ENCODE measurements around the gene MED8.

Gene MED8

GRCh38 chr1:43354471-43354870 is 35.1 kb downstream of the MED8 start:
- no peak overlapping the region for H3K27ac ChIP-seq
- no peak for TF ChIP-seq CTCF (conservative IDR thresholded peaks at IDR 0.05)

GRCh38 chr1:43352881-43353280 is 36.7 kb downstream of the MED8 start:
- H3K27ac ChIP-seq = no peak overlapping the region
- no peak for TF ChIP-seq CTCF (conservative IDR thresholded peaks at IDR 0.05)

- H3K27ac ChIP-seq = peak overlapping the region; percentile 24; the same call in 1 of the 2 replicates
These were observed 37.3 kb downstream of the MED8 start for GRCh38 chr1:43352351-43352705.

GRCh38 chr1:43351421-43352350 is 37.9 kb downstream of the MED8 start:
- peak overlapping the region; percentile 24; the same call in 1 of the 2 replicates for H3K27ac ChIP-seq
- no peak for TF ChIP-seq CTCF (conservative IDR thresholded peaks at IDR 0.05)

More at GRCh38 chr1:43352351-43352705, 37.3 kb downstream of the MED8 start:
- TF ChIP-seq CTCF (conservative IDR thresholded peaks at IDR 0.05) = no peak

- TF ChIP-seq CTCF (conservative IDR thresholded peaks at IDR 0.05) = no peak
- peak overlapping the region; percentile 93 for H3K27ac ChIP-seq
These were observed 38.6 kb downstream of the MED8 start for GRCh38 chr1:43350976-43351375.

GRCh38 chr1:43349594-43350306 is 39.9 kb downstream of the MED8 start:
- no peak for TF ChIP-seq CTCF (conservative IDR thresholded peaks at IDR 0.05)
- H3K27ac ChIP-seq = peak overlapping the region; percentile 93

- H3K27ac ChIP-seq = peak overlapping the region; percentile 93
- TF ChIP-seq CTCF (conservative IDR thresholded peaks at IDR 0.05) = no peak; the same call in 1 of the 2 replicates
These were observed 40.6 kb downstream of the MED8 start for GRCh38 chr1:43348809-43349593.

Data from VCaP (cell line).